K562 (cell line): ENCODE results near the gene IL11. TPM values are rescaled to one million over a fixed set of nuclear protein-coding genes. Genes with fewer than 3 reads are reported as not detected.
A peak's percentile ranks its signal among the peaks of the same experiment; 100 is the strongest.

ENCODE experiments used
- ETV6 ChIP-seq, 3 experiments: fragments of 150-350 bp in 1 of 3; sonication (generic) in 1 of 3; formaldehyde crosslinking in 1 of 3; IDR thresholded peaks; 2 replicates each; pipeline versions ENCODE4 v1.6.1 to v1.8.0; 2014 to 2022; ENCODE audit warnings: borderline replicate concordance in 2 of 3, low read depth in 2 of 3, antibody characterized with exemption in 1 of 3, low read length in 1 of 3, mild to moderate bottlenecking in 1 of 3, missing genetic modification reagents in 1 of 3
- HDAC6 ChIP-seq: IDR thresholded peaks from 2 replicates; pipeline ENCODE4 v1.6.1; 2012; ENCODE audit warnings: low read depth, mild to moderate bottlenecking, control low read depth, inconsistent platforms, low read length, moderate library complexity
- KDM2B ChIP-seq: fragments of 250-450 bp; sonication (Bioruptor Pico); IDR thresholded peaks from 2 replicates; pipeline ENCODE4 v1.8.0; 2021; ENCODE audit warnings: mild to moderate bottlenecking, moderate library complexity
- KLF13 ChIP-seq: fragments of 450-650 bp; IDR thresholded peaks from 2 replicates; pipeline ENCODE4 v1.6.1; 2016; ENCODE audit warnings: missing genetic modification characterization, low read depth, mild to moderate bottlenecking, missing compliant biosample characterization, moderate library complexity, borderline replicate concordance
- NKRF ChIP-seq: fragments of 450-650 bp; IDR thresholded peaks from 2 replicates; pipeline ENCODE4 v1.6.1; 2016; ENCODE audit warnings: borderline replicate concordance
- NR3C1 ChIP-seq: sonication (generic); formaldehyde crosslinking; IDR thresholded peaks from 2 replicates; pipeline ENCODE4 v1.8.1; 2022; ENCODE audit warnings: missing genetic modification reagents
- NR4A1 ChIP-seq, 2 experiments: fragments of 250-450 bp in 1 of 2; fragments of 450-650 bp in 1 of 2; sonication (Bioruptor Pico) in 1 of 2; IDR thresholded peaks; 2 replicates each; pipeline versions ENCODE4 v1.4.0 to v1.6.1; 2016 to 2020; ENCODE audit warnings: mild to moderate bottlenecking in 2 of 2, missing compliant biosample characterization in 1 of 2, missing genetic modification characterization in 1 of 2, moderate library complexity in 1 of 2
- POU5F1 ChIP-seq: fragments of 150-350 bp; IDR thresholded peaks from 2 replicates; pipeline ENCODE4 v1.6.1; 2014; ENCODE audit warnings: borderline replicate concordance, low read length, low read depth, mild to moderate bottlenecking; ENCODE audit not compliant: partially characterized antibody
- PURB ChIP-seq: sonication (generic); formaldehyde crosslinking; IDR thresholded peaks from 2 replicates; pipeline ENCODE4 v1.9.0; 2021; ENCODE audit warnings: low read depth, mild to moderate bottlenecking, missing genetic modification reagents
- RFX5 ChIP-seq: IDR thresholded peaks from 2 replicates; pipeline ENCODE4 v1.6.1; 2011; ENCODE audit warnings: low read depth, mild to moderate bottlenecking, improper control_type of control experiment, low read length
- SRSF7 ChIP-seq: fragments of 200-400 bp; formaldehyde crosslinking; optimal IDR thresholded peaks from 2 replicates; pipeline ENCODE3; 2017; ENCODE audit warnings: mild to moderate bottlenecking, low read depth, low read length
- TEAD2 ChIP-seq: fragments of 450-650 bp; IDR thresholded peaks from 2 replicates; pipeline ENCODE4 v1.6.1; 2016; ENCODE audit warnings: missing genetic modification characterization, control low read depth, missing compliant biosample characterization
- XRCC3 ChIP-seq: fragments of 450-650 bp; IDR thresholded peaks from 2 replicates; pipeline ENCODE4 v1.6.1; 2017; ENCODE audit warnings: mild to moderate bottlenecking, moderate library complexity
- ZBTB11 ChIP-seq, 3 experiments: fragments of 200-800 bp in 1 of 3; fragments of 250-450 bp in 1 of 3; fragments of 450-650 bp in 1 of 3; sonication (Bioruptor Pico) in 1 of 3; sonication (Bioruptor generic) in 1 of 3; formaldehyde crosslinking in 1 of 3; IDR thresholded peaks; 2 replicates each; pipeline versions ENCODE4 v1.6.1 to v1.8.0; 2016 to 2022; ENCODE audit warnings: mild to moderate bottlenecking in 2 of 3, missing genetic modification characterization in 2 of 3, missing compliant biosample characterization in 1 of 3, moderate library complexity in 1 of 3
- ZFP36 ChIP-seq: fragments of 150-350 bp; IDR thresholded peaks from 2 replicates; pipeline ENCODE4 v1.6.1; 2018; ENCODE audit warnings: low read length, low read depth; ENCODE audit not compliant: partially characterized antibody
- ZNF146 ChIP-seq: IDR thresholded peaks from one replicate; pipeline ENCODE4 v1.6.1; 2018; ENCODE audit warnings: missing compliant biosample characterization; ENCODE audit not compliant: unreplicated experiment
- ZNF197 ChIP-seq: fragments of 200-800 bp; sonication (Bioruptor generic); IDR thresholded peaks from 2 replicates; pipeline ENCODE4 v1.6.1; 2016; ENCODE audit warnings: low read depth, missing genetic modification characterization, missing compliant biosample characterization
- ZNF23 ChIP-seq: fragments of 250-450 bp; sonication (Bioruptor Pico); IDR thresholded peaks from 2 replicates; pipeline ENCODE4 v1.4.0; 2020; ENCODE audit warnings: mild to moderate bottlenecking
- ZNF507 ChIP-seq: conservative IDR thresholded peaks from 2 replicates; pipeline ENCODE4 v1.6.1; 2017; ENCODE audit warnings: missing genetic modification characterization, missing compliant biosample characterization
- ZNF668 ChIP-seq: fragments of 250-450 bp; sonication (Bioruptor Pico); IDR thresholded peaks from 2 replicates; pipeline ENCODE4 v1.8.0; 2022; ENCODE audit warnings: mild to moderate bottlenecking, inconsistent platforms
- ZNF707 ChIP-seq: fragments of 250-450 bp; sonication (Bioruptor Pico); conservative IDR thresholded peaks from 2 replicates; pipeline ENCODE4 v1.8.0; 2022; ENCODE audit warnings: inconsistent platforms, mild to moderate bottlenecking, moderate library complexity
- polyA plus RNA-seq, 8 experiments: library from polyadenylated mRNA; depleted of rRNA in 4 of 8; stranded (reverse) in 5 of 8; unstranded in 3 of 8; fragments of >200 nt; fragmentation: Nextera tagmentation in 2 of 8; fragmentation: Illumina TruSeq in 1 of 8; extraction: Ambion mirVana in 2 of 8; extraction: Trizol in 1 of 8; gene quantifications; 2 replicates each; pipeline versions ENCODE4 v1.2.1 to v1.2.3, GENCODE V29; 2011 to 2014; ENCODE audit warnings: inconsistent platforms in 1 of 8, missing spikeins in 1 of 8
- total RNA-seq, 7 experiments: library from RNA; depleted of rRNA in 6 of 7; stranded (reverse); fragments of >200 nt in 6 of 7; fragmentation: Illumina TruSeq in 2 of 7; extraction: Trizol in 2 of 7; gene quantifications; 2 replicates each; pipeline versions ENCODE4 v1.2.1 to v1.2.3, GENCODE V29; 2011 to 2021; ENCODE audit warnings: low replicate concordance in 1 of 7

IL11 gene
- total and polyA plus RNA-seq, 9 of the 15 experiments (the other 6 are each of a cell fraction or from before 2014, with no cell fraction given): 0.04 to 0.42 (median 0.06) TPM; not detected in 6

DNA sequence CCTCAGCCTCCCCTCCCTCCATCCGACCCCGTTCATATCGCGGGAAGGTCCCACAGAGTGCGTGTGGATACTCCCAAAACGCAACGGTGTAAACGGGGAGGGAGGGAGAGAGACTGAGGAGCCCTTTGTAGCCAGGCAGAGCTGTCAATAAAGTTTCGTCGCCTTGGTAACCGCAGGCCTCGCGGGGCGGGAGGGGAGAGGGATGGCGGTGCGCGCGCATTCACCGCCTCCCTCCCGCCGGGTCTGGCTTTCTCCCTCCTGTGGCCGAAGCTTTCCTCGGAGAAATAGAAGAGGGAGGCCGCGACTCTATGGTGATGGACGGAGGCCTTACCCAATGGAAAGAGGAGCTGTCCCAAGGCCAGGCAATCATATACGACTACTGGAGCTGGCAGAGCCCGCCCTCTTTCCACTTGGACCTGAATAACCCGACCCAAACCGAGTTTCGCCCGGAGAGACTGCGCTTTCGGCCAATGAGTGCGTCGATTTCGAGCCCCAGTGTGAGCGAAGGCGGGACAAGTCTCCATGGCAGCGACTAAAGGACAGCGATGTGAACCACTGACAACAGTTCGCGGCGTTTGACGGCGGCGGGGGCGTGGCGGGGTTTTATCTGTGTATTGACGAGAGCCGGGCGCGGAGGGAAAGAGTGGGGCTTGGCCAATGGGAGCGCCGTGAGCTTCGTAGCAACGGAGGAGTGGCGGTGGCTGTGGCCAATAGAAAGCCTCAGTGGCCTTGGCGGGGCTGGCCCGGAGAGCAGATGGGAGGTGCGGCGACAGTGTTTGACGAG, 31.0 kb downstream of the IL11 start, which contains the start of gene KMT5C (continued):
- no peak for TF ChIP-seq ZNF507 (tag)
- no peak for TF ChIP-seq ZNF707 (CRISPR knock-in tag)
- TF ChIP-seq XRCC3: no peak
- no peak for TF ChIP-seq ZNF668 (CRISPR knock-in tag)
- no peak for TF ChIP-seq ZFP36
- TF ChIP-seq NR3C1 (CRISPR knock-in tag): no peak
- TF ChIP-seq NR4A1 (CRISPR knock-in tag; IDR thresholded peaks at IDR 0.05): no peak
- no peak for TF ChIP-seq NR4A1 (tag; IDR thresholded peaks at IDR 0.05)
- no peak for TF ChIP-seq HDAC6
- TF ChIP-seq ZBTB11 (CRISPR knock-in tag; IDR thresholded peaks at IDR 0.05): no peak
- no peak for TF ChIP-seq PURB
- TF ChIP-seq ETV6 (IDR thresholded peaks at IDR 0.05; ENCODE audit: borderline replicate concordance in 1 of 2, low read depth in 2 of 2, low read length in 1 of 2): no peak
- TF ChIP-seq ETV6 (CRISPR knock-in tag; IDR thresholded peaks at IDR 0.05; ENCODE audit: borderline replicate concordance): no peak
- no peak for TF ChIP-seq SRSF7
- peak; percentile 63; the same call in 1 of the 2 replicates for TF ChIP-seq RFX5
- TF ChIP-seq ZNF197 (CRISPR knock-in tag): no peak
- TF ChIP-seq KDM2B: no peak
- TF ChIP-seq ZNF23 (CRISPR knock-in tag): no peak
- peak; percentile 81; the same call in 1 of the 2 replicates for TF ChIP-seq KLF13 (tag)
- TF ChIP-seq NKRF: no peak
- TF ChIP-seq TEAD2 (tag): no peak
- no peak for TF ChIP-seq POU5F1
- no peak for TF ChIP-seq ZNF146 (CRISPR knock-in tag)
